Inflammatory macrophage treated with lipopolysaccharide for 1 hour (primary cell): Measurements from ENCODE around the gene GSTA1.
"Not testable (repeated sequence)": the region's sequence is repeated elsewhere in the genome, so short reads cannot be mapped to it uniquely, and the experiment has no call there.

Experiments
- DNase-seq, 2 donors: peaks; one replicate each; pipeline ENCODE4 v3.0.0-alpha.2; 2020 to 2022

GSTA1 gene

GRCh38 chr6:52753137-52753536 is 50.5 kb downstream of the GSTA1 start:
- not testable (repeated sequence) for DNase-seq

DNA sequence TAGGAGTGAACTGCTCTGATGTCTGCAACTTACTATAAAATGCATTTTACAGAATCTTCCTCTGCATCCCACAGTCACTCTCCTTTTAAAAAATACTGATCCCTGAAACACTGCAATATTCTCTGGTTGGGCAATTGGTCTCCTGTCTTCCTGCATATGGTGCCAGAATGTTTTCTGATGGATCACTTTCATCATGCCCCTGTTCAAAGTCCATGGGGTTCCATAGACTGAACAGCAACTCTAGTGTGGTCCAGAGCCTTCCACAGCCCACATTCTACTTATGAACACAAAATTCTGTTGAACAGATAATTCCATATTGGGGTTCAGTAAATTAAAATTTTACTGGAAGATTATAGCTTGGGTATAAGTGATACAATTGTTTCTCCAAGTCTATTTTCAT is 51.3 kb downstream of the GSTA1 start:
- DNase-seq = no peak

DNA sequence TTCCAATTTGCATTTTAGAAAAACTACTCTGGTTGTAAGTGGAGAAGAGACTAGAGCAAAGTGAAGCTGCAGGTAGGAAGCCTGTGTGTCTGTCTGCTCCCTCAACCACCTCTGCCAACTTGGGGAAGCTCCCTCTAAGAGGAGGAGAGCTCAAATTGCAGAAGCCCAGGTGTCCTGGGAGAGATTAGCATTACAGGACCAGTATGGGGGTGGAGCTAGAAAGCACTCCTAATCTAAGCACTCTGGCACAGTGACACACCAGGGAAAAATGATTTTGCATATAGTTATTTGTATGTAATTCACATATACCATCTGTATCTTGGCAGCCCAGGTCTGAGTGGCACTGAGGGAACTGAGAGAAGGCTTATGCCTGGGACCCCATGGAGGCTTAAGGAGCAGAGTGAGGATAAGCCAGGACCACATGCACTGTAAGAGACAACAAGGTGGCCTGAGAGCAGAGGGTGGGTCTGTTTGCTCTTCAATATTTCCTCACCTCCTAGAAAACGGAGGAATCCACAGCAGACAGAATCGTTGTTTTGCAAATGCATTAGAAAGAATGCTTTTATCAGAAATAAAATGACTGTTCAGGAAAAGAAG is 54.0 kb downstream of the GSTA1 start:
- DNase-seq = no peak

DNA sequence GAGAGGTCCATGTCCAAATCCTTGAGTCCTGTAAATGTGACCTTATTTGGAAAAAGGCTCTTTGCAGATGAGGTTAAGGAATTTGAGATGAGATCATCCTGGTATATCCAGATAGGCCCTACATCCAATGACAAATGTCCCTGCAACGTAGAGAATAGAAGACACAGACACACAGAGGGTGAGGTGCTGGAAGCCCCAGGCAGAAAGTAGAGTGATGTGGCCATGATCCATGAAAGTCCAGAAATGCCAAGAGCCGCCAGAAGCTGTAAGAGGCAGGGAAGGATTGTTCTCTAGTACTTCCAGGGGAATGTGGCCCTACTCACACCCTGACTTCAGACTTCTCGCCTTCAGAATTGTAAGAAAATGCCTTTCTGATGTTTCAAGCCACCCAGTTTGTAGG is 56.3 kb downstream of the GSTA1 start:
- not testable (repeated sequence) for DNase-seq

DNA sequence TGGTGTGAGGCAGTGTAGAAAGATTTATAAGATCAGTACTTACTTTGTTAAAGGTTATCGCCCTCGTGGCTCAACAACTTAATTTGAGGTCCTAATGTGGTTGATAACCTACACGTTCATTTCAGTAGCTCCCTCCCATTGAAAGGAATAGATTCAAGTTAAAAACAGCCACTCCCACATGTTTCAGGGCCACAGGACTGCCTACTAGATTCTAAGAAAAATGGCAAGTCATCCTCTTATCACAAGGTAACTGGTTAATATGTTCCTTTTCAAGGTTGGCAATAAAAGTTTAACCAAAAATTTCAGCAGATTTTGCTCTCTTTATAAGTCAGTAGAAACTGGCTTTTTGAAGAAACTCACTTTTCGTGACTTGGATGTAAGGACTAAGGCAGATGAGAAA is 57.4 kb downstream of the GSTA1 start:
- DNase-seq = no peak

DNA sequence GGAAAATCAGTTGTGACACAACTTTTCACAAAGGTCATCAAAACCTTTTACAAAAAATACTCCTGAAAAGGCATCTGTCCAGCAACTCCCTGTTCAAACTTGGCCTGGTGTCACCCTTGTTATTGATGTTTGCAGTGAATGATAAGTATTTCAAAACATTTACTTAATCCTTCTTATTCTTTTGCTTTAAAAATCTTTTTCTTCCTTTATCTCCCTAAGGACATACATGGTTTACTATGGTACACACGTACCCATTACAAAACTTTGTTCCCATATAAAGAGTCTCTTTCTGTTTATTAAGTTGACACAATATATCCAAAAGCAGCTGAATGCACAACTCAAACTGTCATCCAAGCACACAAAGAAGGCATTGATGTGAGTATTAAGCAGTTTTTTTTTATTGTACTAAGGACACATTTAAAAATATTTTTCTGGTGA is 57.8 kb downstream of the GSTA1 start:
- DNase-seq = no peak

- DNase-seq = no peak
These were observed 61.7 kb downstream of the GSTA1 start for GRCh38 chr6:52741872-52742271.
